Activated B cell treated with CpG ODN at 0.5 μM for 24 hours (primary cell): Measurements from ENCODE around the gene RPLP2. TPM values are rescaled to one million over a fixed set of nuclear protein-coding genes. Genes with fewer than 3 reads are reported as not detected.
A peak's percentile ranks its signal among the peaks of the same experiment; 100 is the strongest.

Experiments
- ATAC-seq: fragments of 200-7000 bp; cut with Tn5 transposase; one replicate; pipeline ENCODE4 v1.10.0; 2021; ENCODE audit warnings: low read depth, mild to moderate bottlenecking, moderate library complexity
- CTCF ChIA-PET: fragments of 350-600 bp; sonication (Branson Sonifier 250); formaldehyde crosslinking; loops from one replicate; lab custom pipeline; 2021; ENCODE audit warnings: antibody characterized with exemption; lab: Charles Lee
- POLR2A ChIA-PET: fragments of 350-600 bp; sonication (Branson Sonifier 250); formaldehyde crosslinking; loops from one replicate; lab custom pipeline; 2021; ENCODE audit warnings: antibody characterized with exemption; lab: Charles Lee
- DNase-seq: peaks from one replicate; pipeline ENCODE4 v3.0.0; 2022
- H3K27ac Mint-ChIP-seq: one replicate; pipeline ENCODE4 v1.8.0; 2020; ENCODE audit warnings: mixed read lengths
- H3K27me3 Mint-ChIP-seq: one replicate; pipeline ENCODE4 v1.8.0; 2021; ENCODE audit warnings: mixed read lengths
- H3K36me3 Mint-ChIP-seq: one replicate; pipeline ENCODE4 v1.8.0; 2021; ENCODE audit warnings: low read depth, mixed read lengths
- H3K4me1 Mint-ChIP-seq: one replicate; pipeline ENCODE4 v1.8.0; 2021; ENCODE audit warnings: mixed read lengths
- H3K4me3 Mint-ChIP-seq: one replicate; pipeline ENCODE4 v1.8.0; 2020; ENCODE audit warnings: mild to moderate bottlenecking, mixed read lengths
- H3K9me3 Mint-ChIP-seq: one replicate; pipeline ENCODE4 v1.8.0; 2020; ENCODE audit warnings: mixed read lengths
- intact Hi-C: fragments of 100-400 bp; cut with micrococcal nuclease; formaldehyde crosslinking; loops from one replicate; pipeline ENCODE4 v1.15.1; 2024
- total RNA-seq: library from RNA; stranded (reverse); gene quantifications from 2 replicates; pipeline ENCODE4 v1.2.3, GENCODE V29; 2022
- TF ChIP-seq, protein P1 (sequence below): fragments of 200-600 bp; IDR thresholded peaks from one replicate; pipeline ENCODE4 v1.8.0; 2022; ENCODE audit warnings: antibody characterized with exemption, mild to moderate bottlenecking

Gene RPLP2
- total RNA-seq, 1 donor from 2014 or later, result 4,124 TPM

DNA sequence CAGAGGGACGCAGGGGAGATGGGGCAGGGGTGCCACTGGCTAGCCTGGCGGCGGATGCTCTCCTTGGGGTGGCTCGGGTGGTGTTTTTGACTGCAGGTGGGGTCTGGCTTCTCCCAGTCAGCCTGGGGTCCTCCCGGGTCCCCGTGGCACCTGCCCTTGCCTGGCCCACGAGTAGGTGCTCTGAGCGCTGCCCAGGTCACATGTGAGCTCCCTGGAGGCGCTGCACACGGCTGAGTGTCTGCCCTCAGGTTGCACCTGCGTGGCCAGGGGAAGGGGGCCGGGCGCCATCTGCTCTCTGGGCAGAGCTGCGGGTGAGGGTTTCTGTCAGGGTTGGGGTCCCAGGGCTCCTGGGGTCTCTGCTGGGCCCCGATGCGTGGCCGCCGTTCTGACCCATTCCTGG lies 38.1 kb downstream of the RPLP2 start:
- no peaks in the 10 kb centered on the region for H3K36me3 Mint-ChIP-seq
- H3K4me3 Mint-ChIP-seq, result no peak overlapping the region
- no peaks in the 10 kb centered on the region for H3K9me3 Mint-ChIP-seq
- intact Hi-C loops, result loop anchor here (5.0 to 10.0 kb wide), 3 partner anchors 119 to 727 kb away; partner anchors contain the start of genes BRSK2 and DUSP8
- no peak overlapping the region for H3K27ac Mint-ChIP-seq
- no peak for DNase-seq
- no peak for ATAC-seq
- TF ChIP-seq, protein P1, sequence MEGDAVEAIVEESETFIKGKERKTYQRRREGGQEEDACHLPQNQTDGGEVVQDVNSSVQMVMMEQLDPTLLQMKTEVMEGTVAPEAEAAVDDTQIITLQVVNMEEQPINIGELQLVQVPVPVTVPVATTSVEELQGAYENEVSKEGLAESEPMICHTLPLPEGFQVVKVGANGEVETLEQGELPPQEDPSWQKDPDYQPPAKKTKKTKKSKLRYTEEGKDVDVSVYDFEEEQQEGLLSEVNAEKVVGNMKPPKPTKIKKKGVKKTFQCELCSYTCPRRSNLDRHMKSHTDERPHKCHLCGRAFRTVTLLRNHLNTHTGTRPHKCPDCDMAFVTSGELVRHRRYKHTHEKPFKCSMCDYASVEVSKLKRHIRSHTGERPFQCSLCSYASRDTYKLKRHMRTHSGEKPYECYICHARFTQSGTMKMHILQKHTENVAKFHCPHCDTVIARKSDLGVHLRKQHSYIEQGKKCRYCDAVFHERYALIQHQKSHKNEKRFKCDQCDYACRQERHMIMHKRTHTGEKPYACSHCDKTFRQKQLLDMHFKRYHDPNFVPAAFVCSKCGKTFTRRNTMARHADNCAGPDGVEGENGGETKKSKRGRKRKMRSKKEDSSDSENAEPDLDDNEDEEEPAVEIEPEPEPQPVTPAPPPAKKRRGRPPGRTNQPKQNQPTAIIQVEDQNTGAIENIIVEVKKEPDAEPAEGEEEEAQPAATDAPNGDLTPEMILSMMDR, result no peak
- H3K4me1 Mint-ChIP-seq, result peaks cover 25% of the 10 kb centered on the region
- POLR2A ChIA-PET, result interaction anchor here (0.6 to 1.4 kb wide), 4 partner anchors 9 to 742 kb away, joined by 3 to 8 read pairs (median 4); no protein-coding TSS in a partner anchor
- CTCF ChIA-PET, result interaction anchor here (0.8 to 2.2 kb wide), 2 partner anchors 11 to 203 kb away, joined by 3 to 11 read pairs; no protein-coding TSS in a partner anchor
- peaks cover 7% of the 10 kb centered on the region for H3K27me3 Mint-ChIP-seq

DNA sequence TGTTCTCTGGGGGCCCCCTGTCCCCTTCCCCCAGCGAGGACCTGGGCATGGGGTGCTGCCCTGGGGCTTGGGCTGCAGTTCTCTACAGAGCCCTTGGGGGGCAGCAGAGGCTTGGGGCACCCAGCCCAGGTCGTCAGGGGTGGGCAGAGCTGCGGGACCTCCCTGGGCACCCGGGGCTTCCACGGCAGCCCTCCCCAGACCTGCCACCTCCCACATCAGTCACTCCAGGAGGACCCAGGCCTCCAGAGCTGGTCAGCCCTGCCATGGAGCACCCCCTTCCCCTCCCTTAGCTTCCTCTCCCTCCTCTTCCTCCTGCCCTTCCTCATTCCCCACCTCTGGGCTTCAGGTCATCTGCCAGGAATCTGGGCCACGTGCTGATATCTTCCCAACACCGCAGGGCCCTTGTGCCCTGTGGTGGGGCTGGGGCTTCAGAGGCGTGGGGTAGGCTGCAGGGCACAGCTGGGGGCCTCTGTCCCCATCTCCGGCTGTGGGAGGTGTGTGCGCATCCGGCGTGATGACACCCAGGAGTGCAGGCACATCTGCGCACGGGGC lies 38.7 kb downstream of the RPLP2 start:
- TF ChIP-seq, protein P1, result peak; percentile 83
- no peaks in the 10 kb centered on the region for H3K36me3 Mint-ChIP-seq

DNA sequence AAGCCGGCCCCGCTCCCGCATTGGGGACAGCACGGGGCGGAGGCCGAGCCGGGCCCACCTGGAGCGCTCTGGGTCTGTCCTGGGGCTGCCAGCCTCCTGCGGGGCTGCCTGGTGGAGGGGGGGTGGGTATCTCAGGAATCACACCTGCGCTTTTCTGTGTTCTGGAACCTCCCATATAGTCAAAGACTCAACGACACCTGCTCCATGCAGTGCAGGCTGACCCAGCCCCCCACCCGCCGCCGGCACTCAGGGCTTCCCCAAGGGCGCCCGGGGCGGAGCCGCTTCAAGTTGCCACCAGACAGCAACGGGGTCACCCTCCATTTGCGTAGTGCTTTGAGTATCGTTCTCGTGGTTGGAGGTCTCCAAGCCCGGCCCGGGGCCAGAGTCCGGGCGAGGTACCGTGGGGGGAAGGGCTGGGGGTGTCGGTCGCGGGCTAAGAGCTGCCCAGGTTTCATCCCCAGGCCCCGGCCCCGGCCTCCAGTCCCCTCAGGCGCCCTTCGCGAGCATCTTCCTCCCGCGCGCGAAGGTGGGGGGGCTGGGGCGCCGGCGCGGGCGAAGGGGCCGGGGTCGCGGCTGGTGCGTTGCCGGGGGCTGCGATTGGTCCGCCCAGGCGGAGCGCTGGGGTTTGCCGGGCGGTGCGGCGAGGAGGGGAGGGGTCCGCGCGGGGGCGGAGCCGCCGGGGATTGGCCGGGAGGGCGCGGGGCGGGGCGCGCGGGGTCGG lies 39.5 kb downstream of the RPLP2 start:
- CTCF ChIA-PET, result interaction anchor here (0.6 to 2.2 kb wide), 4 partner anchors 202 to 726 kb away, joined by 4 to 11 read pairs (median 4); no protein-coding TSS in a partner anchor
- H3K9me3 Mint-ChIP-seq, result no peaks in the 10 kb centered on the region
- no peaks in the 10 kb centered on the region for H3K36me3 Mint-ChIP-seq
- H3K27me3 Mint-ChIP-seq, result peaks cover 7% of the 10 kb centered on the region
- ATAC-seq (peak; percentile 52), DNase-seq (peak; percentile 51)
- POLR2A ChIA-PET, result interaction anchor here (0.8 to 1.0 kb wide), 2 partner anchors 16 to 30 kb away, joined by 3 to 4 read pairs; partner anchors contain the start of gene CD151
- peak overlapping the region; percentile 80 for H3K4me3 Mint-ChIP-seq
- peaks cover 15% of the 10 kb centered on the region for H3K4me1 Mint-ChIP-seq
- intact Hi-C loops, result loop anchor here (1.0 to 10.0 kb wide), 4 partner anchors 76 to 726 kb away; partner anchors contain the start of genes AP2A2, BRSK2 and DUSP8
- TF ChIP-seq, protein P1, result no peak
- H3K27ac Mint-ChIP-seq, result no peak overlapping the region

More for the DNA sequence above, 38.7 kb downstream of the RPLP2 start:
- H3K27ac Mint-ChIP-seq, result no peak overlapping the region
- peak; percentile 80 for ATAC-seq
- ChIA-PET POLR2A (interaction anchor here (0.6 to 1.4 kb wide), 5 partner anchors 10 to 741 kb away, joined by 3 to 4 read pairs (median 3); partner anchors contain the start of gene CD151), CTCF (interaction anchor here (0.8 to 2.2 kb wide), 4 partner anchors 11 to 727 kb away, joined by 3 to 11 read pairs (median 4); no protein-coding TSS in a partner anchor)
- H3K4me3 Mint-ChIP-seq, result peak overlapping the region; percentile 35
- peaks cover 7% of the 10 kb centered on the region for H3K27me3 Mint-ChIP-seq
- H3K9me3 Mint-ChIP-seq, result no peaks in the 10 kb centered on the region
- intact Hi-C loops, result loop anchor here (5.0 to 10.0 kb wide), 3 partner anchors 119 to 726 kb away; partner anchors contain the start of genes BRSK2 and DUSP8
- peaks cover 23% of the 10 kb centered on the region for H3K4me1 Mint-ChIP-seq
- peak; percentile 68 for DNase-seq

DNA sequence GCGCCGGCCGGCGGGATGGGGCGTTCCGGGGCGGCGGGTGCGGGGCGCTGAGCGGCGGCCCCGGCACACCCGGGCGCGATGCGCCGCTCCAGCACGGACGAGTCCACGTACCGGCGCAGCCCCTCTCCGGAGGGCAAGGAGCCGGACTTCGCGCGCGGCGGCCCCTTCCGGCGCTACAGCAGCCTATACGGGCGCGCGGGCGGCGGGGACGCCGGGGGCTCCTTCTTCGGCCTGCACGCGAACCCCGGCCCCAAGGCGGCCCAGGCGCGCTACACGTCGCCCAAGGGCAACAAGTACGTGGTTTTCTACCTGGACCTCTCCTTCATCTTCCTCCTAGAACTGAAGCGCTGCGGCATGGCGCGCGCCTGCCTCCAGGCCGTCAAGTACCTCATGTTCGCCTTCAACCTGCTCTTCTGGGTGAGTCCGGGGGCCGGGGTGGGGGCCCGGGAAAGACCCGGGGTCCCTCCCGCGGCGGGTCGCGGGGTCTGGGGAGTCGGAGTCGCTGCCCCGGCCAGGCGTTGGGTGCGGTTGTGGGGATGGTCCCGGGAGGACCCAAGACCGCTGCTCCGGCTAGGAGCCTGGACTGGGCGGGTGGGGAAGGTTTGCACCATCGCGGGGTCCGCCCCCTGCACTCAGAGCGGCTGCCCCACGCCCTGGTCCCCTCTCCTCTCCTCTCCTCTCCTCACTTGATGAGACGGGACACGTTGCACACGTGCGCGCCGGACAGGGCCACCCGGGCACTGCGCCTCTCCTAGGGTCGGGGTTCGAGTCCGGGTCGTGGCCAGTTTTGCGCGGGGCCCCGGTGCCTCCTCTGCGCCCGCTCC lies 40.4 kb downstream of the RPLP2 start:
- peak overlapping the region; percentile 62 for H3K4me3 Mint-ChIP-seq
- intact Hi-C loops, result loop anchor here (1.0 to 10.0 kb wide), 4 partner anchors 75 to 725 kb away; partner anchors contain the start of genes AP2A2, BRSK2 and DUSP8
- POLR2A ChIA-PET, result no interaction called here
- DNase-seq, result no peak
- ATAC-seq, result no peak
- CTCF ChIA-PET, result interaction anchor here (0.6 kb wide), 1 partner anchor 725 kb away, joined by 4 read pairs; no protein-coding TSS in a partner anchor
- TF ChIP-seq, protein P1, result no peak
- no peak overlapping the region for H3K27ac Mint-ChIP-seq
- H3K27me3 Mint-ChIP-seq, result peaks cover 4% of the 10 kb centered on the region
- H3K4me1 Mint-ChIP-seq, result peaks cover 7% of the 10 kb centered on the region
- no peaks in the 10 kb centered on the region for H3K9me3 Mint-ChIP-seq
- no peaks in the 10 kb centered on the region for H3K36me3 Mint-ChIP-seq
